HPDE6-E6E7 (cell line): ENCODE data around the gene HS6ST3.
"Not testable (repeated sequence)": the region's sequence is repeated elsewhere in the genome, so short reads cannot be mapped to it uniquely, and the experiment has no call there.

Experiments used
- DNase-seq: peaks from one replicate; pipeline ENCODE4 v3.0.0; 2011; ENCODE audit warnings: missing footprints; ENCODE audit errors: extremely low spot score

HS6ST3 gene

GRCh38 chr13:96091164-96092117 is 1.5 kb downstream of the HS6ST3 start:
- DNase-seq = no peak

DNA sequence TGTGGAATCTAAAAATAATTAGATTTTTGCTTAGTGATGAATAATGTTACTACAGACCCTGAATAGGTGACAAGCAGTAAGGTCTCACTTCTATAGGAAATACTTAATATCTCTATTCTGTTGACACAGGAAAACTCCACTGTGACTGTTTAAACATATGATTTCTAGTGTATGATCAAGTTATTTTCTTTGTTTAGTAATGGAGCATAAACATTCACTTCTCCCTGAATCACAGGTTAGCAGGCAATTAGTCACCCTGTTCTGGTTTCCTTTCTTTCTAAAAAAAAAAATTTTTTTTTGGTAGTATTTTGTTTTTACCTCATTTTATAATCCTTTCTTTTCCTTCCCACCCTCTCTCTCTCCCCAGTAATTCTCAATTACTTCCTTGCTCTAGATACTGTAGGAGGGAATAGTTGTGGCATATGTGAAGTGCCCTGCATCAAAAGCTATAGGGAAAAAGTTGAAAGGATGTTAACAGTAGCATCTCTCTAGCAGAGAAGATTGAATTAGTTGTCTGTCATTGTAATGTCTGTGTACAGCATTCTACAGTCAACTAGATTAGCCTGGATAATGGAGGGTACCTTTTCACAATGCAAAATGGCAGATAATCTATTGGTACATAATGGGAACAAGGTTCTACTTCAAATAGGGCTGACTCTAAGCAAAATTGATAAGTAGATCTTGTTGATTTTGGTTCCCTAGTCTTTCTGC is 3.5 kb downstream of the HS6ST3 start:
- no peak for DNase-seq

DNA sequence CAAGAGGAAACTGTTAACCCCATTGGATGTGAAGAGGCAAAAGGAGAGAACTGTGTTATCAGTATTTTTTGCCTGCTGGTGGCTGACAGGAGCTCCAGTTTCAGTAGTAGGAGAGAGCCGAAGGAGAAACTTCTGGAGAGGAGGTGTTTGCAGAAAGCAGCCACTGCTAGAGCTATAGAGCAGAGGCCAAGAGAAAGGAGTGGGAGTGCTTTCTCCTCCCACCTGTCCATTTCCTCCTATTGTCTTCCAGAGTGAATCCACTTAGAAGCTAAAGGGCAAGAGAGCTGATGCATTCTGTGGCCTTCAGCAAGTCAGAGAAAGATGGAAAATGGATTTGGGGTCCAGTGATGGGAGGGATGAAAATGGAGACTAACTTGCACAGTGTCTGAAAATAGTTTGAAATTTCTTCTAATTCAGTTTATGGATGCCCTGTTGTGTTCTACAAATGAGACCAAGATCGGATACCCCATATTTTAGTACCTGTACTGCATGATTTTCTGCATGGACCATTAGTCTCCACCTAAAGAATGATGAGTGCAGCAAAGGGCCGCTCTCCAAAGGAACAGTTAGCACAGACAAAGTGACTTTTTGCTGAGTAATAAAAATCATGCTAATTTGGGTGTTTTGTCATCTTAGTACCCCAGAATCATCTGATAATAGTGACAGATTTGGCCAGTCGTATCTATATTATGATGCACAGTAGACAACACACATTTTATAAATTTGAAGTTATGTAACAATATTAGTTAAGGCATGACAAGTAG is 10.7 kb downstream of the HS6ST3 start:
- DNase-seq = no peak

DNA sequence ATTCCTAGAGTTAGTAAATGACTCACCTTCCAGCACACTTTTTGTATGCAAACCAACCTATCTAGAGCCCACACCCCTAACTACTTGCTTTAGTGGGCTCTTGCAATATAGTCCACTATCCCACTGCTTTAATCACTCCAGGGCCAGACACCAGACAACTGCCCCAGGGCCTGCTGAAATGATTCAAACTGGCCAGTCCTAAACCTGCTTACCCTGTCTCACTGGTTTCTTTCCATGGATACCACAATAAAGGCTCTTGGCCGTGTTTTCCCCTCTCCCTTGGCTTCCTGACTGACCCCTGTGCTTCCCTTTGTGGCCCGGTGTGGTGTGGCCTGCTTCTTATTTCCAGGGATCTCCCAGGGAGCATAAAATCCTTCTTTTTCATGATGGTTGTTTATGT is 14.6 kb downstream of the HS6ST3 start:
- DNase-seq = no peak

DNA sequence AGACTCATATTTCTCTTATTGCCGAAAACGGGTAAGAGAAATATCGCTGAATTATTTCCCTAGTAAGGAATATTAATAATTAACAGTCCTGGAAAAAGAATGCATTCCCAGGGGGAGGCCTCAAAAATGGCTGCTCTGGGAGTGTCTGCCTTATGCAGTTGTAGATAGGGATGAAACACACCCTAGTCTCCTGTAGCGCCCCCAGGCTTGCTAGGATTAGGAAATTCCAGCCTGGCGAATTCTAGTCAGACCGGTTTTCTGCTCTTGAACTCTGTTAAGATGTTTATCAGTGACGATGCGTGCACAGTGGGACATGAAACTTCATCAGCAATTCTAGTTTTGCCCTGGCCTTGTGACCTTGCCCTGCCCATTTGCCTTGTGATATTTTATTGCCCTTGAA is 18.2 kb downstream of the HS6ST3 start:
- not testable (repeated sequence) for DNase-seq

DNA sequence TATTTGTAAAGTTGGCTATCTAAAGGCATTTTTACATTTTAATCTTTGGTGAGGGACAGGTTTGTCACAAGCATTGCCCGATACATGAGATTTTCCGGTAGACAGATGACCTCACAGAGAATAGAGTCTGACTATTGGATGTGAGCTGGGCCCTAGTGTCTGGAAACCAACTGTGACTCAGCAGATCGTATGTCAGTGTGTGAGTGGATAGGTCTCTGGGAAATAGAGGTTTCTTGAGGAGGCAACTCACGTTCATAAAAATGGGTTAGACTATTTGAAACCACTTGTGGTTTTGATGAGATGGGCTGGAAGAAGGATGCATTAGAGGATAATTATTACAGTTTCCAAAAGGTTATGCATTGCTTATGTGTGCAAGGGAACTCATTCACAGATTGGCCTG is 19.2 kb downstream of the HS6ST3 start:
- DNase-seq = no peak

GRCh38 chr13:96112936-96113335 is 23.0 kb downstream of the HS6ST3 start:
- DNase-seq = no peak

DNA sequence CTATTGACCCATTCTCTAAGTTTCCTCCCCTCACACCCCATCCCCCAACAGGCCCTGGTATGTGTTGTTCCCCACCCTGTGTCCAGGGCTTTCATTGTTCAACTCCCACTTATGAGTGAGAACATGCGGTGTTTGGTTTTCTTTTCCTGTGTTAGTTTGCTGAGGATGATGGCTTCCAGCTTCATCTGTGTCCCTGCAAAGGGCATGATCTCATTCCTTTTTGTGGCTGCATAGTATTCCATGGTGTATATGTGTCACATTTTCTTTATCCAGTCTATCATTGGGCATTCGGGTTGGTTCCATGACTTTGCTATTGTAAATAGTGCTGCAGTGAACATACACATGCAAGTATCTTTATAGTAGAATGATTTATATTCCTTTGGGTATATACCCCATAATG is 25.5 kb downstream of the HS6ST3 start:
- DNase-seq = not testable (repeated sequence)

GRCh38 chr13:96119921-96120320 is 30.0 kb downstream of the HS6ST3 start:
- DNase-seq = no peak

- no peak for DNase-seq
Observed at GRCh38 chr13:96130818-96131340, 41.0 kb downstream of the HS6ST3 start.

- DNase-seq = no peak
Observed at GRCh38 chr13:96141032-96141431, 51.1 kb downstream of the HS6ST3 start.

GRCh38 chr13:96159725-96160124 is 69.8 kb downstream of the HS6ST3 start:
- DNase-seq = no peak

DNA sequence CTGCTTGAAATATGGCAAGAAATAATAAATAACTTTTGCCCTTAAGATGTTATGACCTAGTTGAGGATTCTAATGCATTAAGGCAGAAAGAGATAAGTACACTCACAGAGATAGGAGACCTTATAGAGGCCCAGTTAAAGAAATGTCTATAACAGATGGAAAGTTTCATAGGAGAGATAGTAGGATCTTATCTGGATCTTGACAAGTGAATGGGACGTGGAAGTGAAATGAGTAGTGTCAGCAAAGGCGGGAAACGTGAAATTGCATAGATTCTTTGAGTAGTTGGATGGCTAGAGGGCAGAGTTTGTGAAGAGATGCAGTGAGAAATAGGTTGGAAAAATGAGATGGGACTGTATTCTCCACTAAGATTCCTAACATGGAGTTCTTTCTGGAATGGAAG is 71.2 kb downstream of the HS6ST3 start:
- no peak for DNase-seq

DNA sequence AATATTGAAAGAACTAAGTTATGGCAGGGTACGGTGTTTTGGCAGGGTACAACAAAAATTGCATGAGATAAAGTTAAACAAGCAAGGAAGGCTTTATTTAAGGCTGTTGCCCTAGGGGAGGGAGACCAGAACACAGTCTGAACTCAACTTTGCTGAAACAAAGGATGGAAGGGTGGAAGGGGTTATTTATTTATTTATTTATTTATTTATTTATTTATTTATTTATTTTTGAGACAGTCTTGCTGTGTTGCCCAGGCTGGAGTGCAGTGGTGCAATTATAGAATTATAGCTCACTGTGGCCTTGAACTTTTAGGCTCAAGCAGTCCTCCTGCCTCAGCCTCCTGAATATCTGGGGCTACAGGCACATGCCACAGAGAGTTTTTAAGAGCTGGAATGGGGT is 75.9 kb downstream of the HS6ST3 start:
- no peak for DNase-seq

DNA sequence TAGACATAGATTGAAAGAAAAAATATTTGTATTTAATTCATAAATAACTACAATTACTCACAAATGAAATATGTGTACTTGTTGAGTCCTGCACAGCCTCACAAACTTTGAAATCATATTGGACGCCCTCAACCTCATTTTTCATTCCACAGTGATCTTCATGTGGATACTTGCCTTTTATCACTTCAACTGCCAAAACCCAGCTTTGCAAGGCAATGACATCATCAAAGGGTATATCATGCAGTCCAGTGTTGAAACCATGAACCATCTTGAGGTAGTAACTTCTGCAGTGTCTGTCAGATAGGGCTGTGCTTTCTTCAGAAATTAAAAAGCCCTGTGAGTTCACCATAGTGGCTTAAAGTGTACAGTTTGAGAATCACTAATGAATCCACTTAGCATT is 82.2 kb downstream of the HS6ST3 start:
- peak; percentile 26 for DNase-seq

DNA sequence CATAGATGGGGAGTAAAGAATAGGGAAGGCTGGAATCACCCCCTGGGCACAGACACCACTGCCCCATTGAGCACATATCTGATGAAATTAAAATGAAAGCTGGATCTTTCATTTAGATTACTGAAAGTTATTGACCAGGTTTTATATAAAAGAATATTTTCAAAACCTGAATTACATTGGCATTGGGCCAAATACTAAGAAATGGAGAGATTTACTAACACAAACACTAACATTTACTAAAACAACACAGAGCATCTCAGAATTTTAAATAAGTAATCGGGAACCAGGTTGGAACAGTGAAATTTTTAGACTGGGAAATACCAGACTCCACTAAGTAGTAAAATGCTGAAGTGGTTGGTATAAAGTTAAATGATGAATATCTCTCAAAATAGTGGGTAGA is 88.9 kb downstream of the HS6ST3 start:
- no peak for DNase-seq

GRCh38 chr13:96179309-96179708 is 89.4 kb downstream of the HS6ST3 start:
- no peak for DNase-seq

DNA sequence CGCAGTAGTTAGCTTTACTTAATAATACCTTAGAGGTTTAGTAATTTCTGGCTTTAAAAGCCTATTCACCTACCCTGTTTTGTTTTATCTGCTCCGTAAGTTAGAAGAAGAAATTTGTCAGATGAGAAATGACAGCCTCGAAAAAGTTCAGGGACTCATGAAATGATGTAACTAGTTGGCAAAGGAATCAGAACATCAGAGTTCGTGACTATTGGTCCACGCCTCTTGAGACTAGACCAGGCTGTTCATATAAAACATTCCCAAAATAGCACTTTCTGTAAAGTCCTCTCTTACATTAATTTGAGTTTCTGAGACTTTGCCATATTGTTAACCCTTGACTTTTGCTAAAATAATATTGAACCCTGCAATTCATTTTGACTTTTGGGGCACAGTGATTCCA is 92.0 kb downstream of the HS6ST3 start:
- no peak for DNase-seq

GRCh38 chr13:96185818-96186217 is 95.9 kb downstream of the HS6ST3 start:
- no peak for DNase-seq

DNA sequence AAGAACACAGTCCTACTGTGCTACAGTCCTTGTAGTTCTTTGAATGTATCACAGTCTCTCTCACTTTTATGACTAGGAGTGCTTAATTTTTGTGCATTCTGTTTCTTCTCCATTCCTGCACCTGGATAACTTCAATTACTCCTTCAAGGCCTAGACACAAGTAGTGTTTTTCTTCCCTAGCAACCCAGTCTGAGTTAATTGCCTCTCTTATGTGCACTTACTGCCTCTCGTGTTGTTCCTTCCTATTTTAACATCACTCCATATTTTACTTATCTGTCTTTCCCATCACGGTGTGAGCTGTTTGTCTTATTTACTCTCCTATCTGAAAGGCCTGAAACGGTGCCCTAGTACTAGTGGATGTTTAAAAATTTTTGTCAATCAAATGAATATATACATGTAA is 101.5 kb downstream of the HS6ST3 start:
- DNase-seq = no peak

DNA sequence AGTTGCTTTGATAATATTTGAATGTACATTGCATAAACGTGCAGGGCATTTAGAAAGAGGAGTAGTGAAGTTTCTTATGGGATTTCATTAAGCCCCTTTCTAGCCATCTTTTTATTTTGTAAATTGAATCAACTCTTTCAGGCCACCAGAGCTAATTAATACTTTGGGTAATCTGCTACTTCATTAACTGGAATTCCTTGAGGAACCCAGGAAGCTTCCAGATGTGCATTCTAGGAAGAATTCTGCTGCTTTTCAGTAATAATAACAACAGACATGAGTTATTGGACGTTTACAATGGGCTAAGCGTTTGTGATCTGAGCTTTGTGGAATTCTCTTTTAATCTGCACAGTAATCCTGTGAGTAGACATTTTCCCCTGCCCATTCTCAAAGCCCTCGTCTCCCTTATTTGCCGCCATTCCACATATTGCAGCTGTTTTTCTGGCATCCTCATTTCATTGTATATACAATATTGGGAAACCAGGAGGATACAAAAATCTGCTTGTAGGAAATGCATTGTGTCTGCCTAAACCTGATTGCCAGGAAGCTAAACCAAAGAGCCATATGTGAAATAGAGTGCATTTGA is 103.9 kb downstream of the HS6ST3 start:
- DNase-seq = no peak

DNA sequence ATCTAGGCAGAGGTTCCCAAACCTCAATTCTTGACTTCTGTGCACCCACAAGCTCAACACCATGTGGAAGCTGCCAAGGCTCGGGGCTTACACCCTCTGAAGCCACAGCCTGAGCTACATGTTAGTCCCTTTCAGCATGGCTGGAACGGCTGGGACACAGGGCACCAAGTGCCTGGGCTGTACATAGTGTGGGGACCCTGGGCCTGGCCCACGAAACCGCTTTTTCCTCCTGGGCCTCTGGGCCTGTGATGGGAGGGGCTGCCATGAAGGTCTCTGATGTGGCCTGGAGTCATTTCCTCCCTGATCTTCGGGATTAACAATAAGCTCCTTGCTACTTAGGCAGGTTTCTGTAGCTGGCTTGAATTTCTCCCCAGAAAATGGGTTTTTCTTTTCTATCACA is 108.1 kb downstream of the HS6ST3 start:
- DNase-seq = no peak
